ENCODE results near the gene IZUMO1. TPM values are rescaled to one million over a fixed set of nuclear protein-coding genes. Genes with fewer than 3 reads are reported as not detected.

IZUMO1 gene
- total and polyA plus RNA-seq, 12 donors, result 0.59 to 2.9 (median 1.2) TPM; not detected in 3

GRCh38 chr19:48756212-48756611 lies 9.5 kb upstream of the IZUMO1 start:
- Histone ChIP-seq H3K4me3 (no peak overlapping the region), H3K27ac (no peak overlapping the region), H3K27me3 (no peaks in the 10 kb centered on the region), H3K4me1 (replicated peaks in 1 of 2) (peaks cover 5 to 15% of the 10 kb centered on the region in 2 donors), H3K9me3 (replicated peaks in 1 of 3) (no peaks in the 10 kb centered on the region), H3K36me3 (replicated peaks in 1 of 2) (no peaks in the 10 kb centered on the region)
- no peak for DNase-seq
- TF ChIP-seq POLR2A (IDR thresholded peaks at IDR 0.05) (no peak), CTCF (IDR thresholded peaks at IDR 0.05) (no peak)
- 61 to 89% (median 88%) methylated on average over 5 to 11 of the region's 11 CpGs for WGBS, 4 donors
- intact Hi-C loops (cut with DNase I), result no loop called here

- no peak for DNase-seq
- H3K9me3 ChIP-seq (replicated peaks in 1 of 3), result no peaks in the 10 kb centered on the region
- H3K4me3 ChIP-seq, result no peak overlapping the region
- 64 to 82% (median 74%) methylated on average over 1 to 5 of the region's 5 CpGs for WGBS, 4 donors
- peaks cover 5 to 15% of the 10 kb centered on the region in 2 donors for H3K4me1 ChIP-seq (replicated peaks in 1 of 2)
- H3K27me3 ChIP-seq, result no peaks in the 10 kb centered on the region
- no peak overlapping the region for H3K27ac ChIP-seq
- no peaks in the 10 kb centered on the region for H3K36me3 ChIP-seq (replicated peaks in 1 of 2)
- no peak for TF ChIP-seq CTCF (IDR thresholded peaks at IDR 0.05)
- TF ChIP-seq POLR2A (IDR thresholded peaks at IDR 0.05), result no peak
- intact Hi-C loops (cut with DNase I), result no loop called here
Observed at GRCh38 chr19:48755787-48756186, 9.1 kb upstream of the IZUMO1 start.

GRCh38 chr19:48755084-48755641 lies 8.5 kb upstream of the IZUMO1 start, which contains the start of gene FGF21:
Gene FGF21, plus strand, starts transcription at chr19:48755524. Its CDS starts 713 bp downstream, at chr19:48756237.
- WGBS, 4 donors, result 71 to 89% (median 82%) methylated on average over 4 of the region's 4 CpGs
- Histone ChIP-seq H3K27me3 (no peaks in the 10 kb centered on the region), H3K4me1 (replicated peaks in 1 of 2) (peaks cover 5 to 15% of the 10 kb centered on the region in 2 donors)

More at GRCh38 chr19:48755084-48755641, 8.5 kb upstream of the IZUMO1 start, which contains the start of gene FGF21:
- DNase-seq, result no peak
- no peak for TF ChIP-seq POLR2A (IDR thresholded peaks at IDR 0.05)
- no peak for TF ChIP-seq CTCF (IDR thresholded peaks at IDR 0.05)
- no peaks in the 10 kb centered on the region for H3K9me3 ChIP-seq (replicated peaks in 1 of 3)
- H3K27ac ChIP-seq, result no peak within 1 kb of the TSS
- H3K4me3 ChIP-seq, result no peak within 1 kb of the TSS
- no peaks in the 10 kb centered on the region for H3K36me3 ChIP-seq (replicated peaks in 1 of 2)
- intact Hi-C loops (cut with DNase I), result no loop called here
